H1 (cell line): ENCODE data around the gene COL6A5. TPM values are rescaled to one million over a fixed set of nuclear protein-coding genes. Genes with fewer than 3 reads are reported as not detected.

Experiments
- CTCF ChIA-PET: fragments of 300-600 bp; sonication (Branson Sonifier 250); formaldehyde crosslinking; loops from one replicate; lab custom pipeline; 2021; ENCODE audit not compliant: partially characterized antibody; lab: Charles Lee
- POLR2A ChIA-PET: fragments of 300-600 bp; sonication (Branson Sonifier 250); formaldehyde crosslinking; loops from one replicate; lab custom pipeline; 2021; ENCODE audit warnings: inconsistent platforms; ENCODE audit not compliant: partially characterized antibody; lab: Charles Lee
- DNase-seq, 2 experiments: peaks; one replicate each; pipeline versions ENCODE4 v3.0.0 to v3.0.0-alpha.2; 2010 to 2022; ENCODE audit warnings: low spot score in 2 of 2, low read depth in 1 of 2, mixed read lengths in 1 of 2
- FAIRE-seq: peaks from 2 replicates; lab custom pipeline; 2011; peaks lifted over from hg19 to GRCh38; lab: Jason Lieb, UNC
- H2AFZ ChIP-seq: 2 replicates; pipeline ENCODE4 v1.8.1; 2012; ENCODE audit warnings: low read length, inconsistent platforms
- H2AK5ac ChIP-seq: 2 replicates; pipeline ENCODE4 v1.6.1; 2013; ENCODE audit warnings: low read depth, low read length
- H2BK120ac ChIP-seq: replicated peaks from 2 replicates; pipeline ENCODE3; 2013; ENCODE audit warnings: low read depth, low read length, inconsistent platforms
- H2BK12ac ChIP-seq: 2 replicates; pipeline ENCODE4 v1.6.1; 2013; ENCODE audit warnings: low read depth, low read length
- H2BK15ac ChIP-seq: 2 replicates; pipeline ENCODE4 v1.6.1; 2013; ENCODE audit warnings: low read length
- H2BK20ac ChIP-seq: 2 replicates; pipeline ENCODE4 v1.6.1; 2013; ENCODE audit warnings: low read length
- H2BK5ac ChIP-seq: 2 replicates; pipeline ENCODE4 v1.6.1; 2013; ENCODE audit warnings: low read depth, low read length
- H3K14ac ChIP-seq: 2 replicates; pipeline ENCODE4 v1.6.1; 2013; ENCODE audit warnings: inconsistent platforms; ENCODE audit not compliant: insufficient read length
- H3K18ac ChIP-seq: 2 replicates; pipeline ENCODE4 v1.6.1; 2013; ENCODE audit warnings: low read length; ENCODE audit errors: extremely low read depth
- H3K23ac ChIP-seq: 2 replicates; pipeline ENCODE4 v1.6.1; 2013; ENCODE audit warnings: inconsistent platforms; ENCODE audit not compliant: insufficient read length
- H3K23me2 ChIP-seq: 2 replicates; pipeline ENCODE4 v1.6.1; 2013; ENCODE audit warnings: low read depth, low read length
- H3K27ac ChIP-seq: 2 replicates; pipeline ENCODE4 v1.6.1; 2011; ENCODE audit warnings: low read depth, low read length, inconsistent platforms
- H3K27me3 ChIP-seq, 4 experiments: replicated peaks in 1 of 4; 1 replicate in 1 of 4; 2 replicates in 3 of 4; pipeline versions ENCODE4 v1.6.1 to v1.8.1; 2011 to 2013; ENCODE audit warnings: low read length in 3 of 4, mild to moderate bottlenecking in 3 of 4, inconsistent platforms in 2 of 4, mixed read lengths in 2 of 4, moderate library complexity in 1 of 4; ENCODE audit not compliant: control insufficient read depth in 3 of 4, insufficient read depth in 3 of 4; ENCODE audit errors: extremely low read depth in 1 of 4
- H3K36me3 ChIP-seq, 4 experiments: 2 replicates each; pipeline versions ENCODE4 v1.6.1 to v1.8.1; 2011 to 2013; ENCODE audit warnings: mild to moderate bottlenecking in 4 of 4, low read length in 3 of 4, moderate library complexity in 2 of 4, control low read depth in 1 of 4, inconsistent platforms in 1 of 4; ENCODE audit not compliant: insufficient read depth in 4 of 4, control insufficient read depth in 2 of 4
- H3K4ac ChIP-seq: replicated peaks from 2 replicates; pipeline ENCODE3; 2013; ENCODE audit warnings: low read length, low read depth, mixed read lengths, inconsistent platforms; ENCODE audit not compliant: insufficient read length
- H3K4me1 ChIP-seq, 4 experiments: replicated peaks in 1 of 4; 1 replicate in 1 of 4; 2 replicates in 3 of 4; pipeline versions ENCODE4 v1.6.1 to v1.8.1; 2011 to 2013; ENCODE audit warnings: low read length in 3 of 4, inconsistent platforms in 2 of 4, mixed read lengths in 1 of 4; ENCODE audit not compliant: insufficient read depth in 4 of 4, control insufficient read depth in 3 of 4
- H3K4me2 ChIP-seq, 2 experiments: 2 replicates each; pipeline versions ENCODE4 v1.6.1 to v1.8.1; 2011 to 2013; ENCODE audit warnings: low read depth in 2 of 2, low read length in 2 of 2, control low read depth in 1 of 2, inconsistent platforms in 1 of 2, mild to moderate bottlenecking in 1 of 2; ENCODE audit not compliant: insufficient read depth in 1 of 2
- H3K4me3 ChIP-seq, 4 experiments: fragments of 200-600, 300-600 bp in 1 of 4; sonication (generic), shearing (Covaris generic), sonication (Bioruptor Twin) in 1 of 4; 2 replicates each; pipeline versions ENCODE4 v1.5.1 to v1.8.1; 2011 to 2016; ENCODE audit warnings: low read length in 4 of 4, low read depth in 3 of 4, control low read depth in 2 of 4, inconsistent platforms in 2 of 4, mild to moderate bottlenecking in 2 of 4, mixed read lengths in 1 of 4, moderate library complexity in 1 of 4; ENCODE audit not compliant: insufficient read depth in 2 of 4; ENCODE audit errors: extremely low read depth in 1 of 4
- H3K56ac ChIP-seq: replicated peaks from 2 replicates; pipeline ENCODE3; 2013; ENCODE audit warnings: low read depth, mild to moderate bottlenecking, mixed read lengths, low read length, inconsistent platforms; ENCODE audit not compliant: insufficient read length
- H3K79me1 ChIP-seq: 2 replicates; pipeline ENCODE4 v1.6.1; 2013; ENCODE audit warnings: low read depth, low read length, control low read depth
- H3K79me2 ChIP-seq, 2 experiments: 2 replicates each; pipeline versions ENCODE4 v1.6.1 to v1.8.1; 2012 to 2013; ENCODE audit warnings: low read length in 2 of 2, mild to moderate bottlenecking in 2 of 2, inconsistent platforms in 1 of 2; ENCODE audit not compliant: insufficient read depth in 2 of 2, control insufficient read depth in 1 of 2
- H3K9ac ChIP-seq, 4 experiments: replicated peaks in 1 of 4; 1 replicate in 1 of 4; 2 replicates in 3 of 4; pipeline versions ENCODE4 v1.6.1 to v1.8.1; 2011 to 2013; ENCODE audit warnings: low read depth in 3 of 4, low read length in 3 of 4, control low read depth in 2 of 4, mild to moderate bottlenecking in 2 of 4, moderate library complexity in 2 of 4, inconsistent platforms in 1 of 4; ENCODE audit errors: extremely low read depth in 1 of 4
- H3K9me3 ChIP-seq, 2 experiments: 2 replicates each; pipeline versions ENCODE4 v1.6.1 to v1.8.1; 2012 to 2013; ENCODE audit warnings: mild to moderate bottlenecking in 2 of 2, moderate library complexity in 2 of 2, control low read depth in 1 of 2, inconsistent platforms in 1 of 2, low read depth in 1 of 2, low read length in 1 of 2, mixed read lengths in 1 of 2; ENCODE audit not compliant: insufficient read depth in 2 of 2
- H4K20me1 ChIP-seq, 2 experiments: replicated peaks in 1 of 2; 2 replicates each; pipeline versions ENCODE3 to v1.8.1; 2011 to 2013; ENCODE audit warnings: inconsistent platforms in 2 of 2, low read length in 2 of 2, mild to moderate bottlenecking in 1 of 2; ENCODE audit not compliant: insufficient read depth in 2 of 2, control insufficient read depth in 1 of 2
- H4K5ac ChIP-seq: 2 replicates; pipeline ENCODE4 v1.6.1; 2013; ENCODE audit warnings: low read length, low read depth, mixed read lengths, inconsistent platforms; ENCODE audit not compliant: insufficient read length
- H4K8ac ChIP-seq: 2 replicates; pipeline ENCODE4 v1.8.0; 2013; ENCODE audit warnings: mild to moderate bottlenecking, moderate library complexity, low read length, inconsistent platforms; ENCODE audit not compliant: insufficient read depth; ENCODE audit errors: extremely low read depth
- H4K91ac ChIP-seq: replicated peaks from 2 replicates; pipeline ENCODE3; 2013; ENCODE audit warnings: low read length, mixed read lengths, inconsistent platforms; ENCODE audit not compliant: insufficient read length
- BACH1 ChIP-seq: IDR thresholded peaks from 2 replicates; pipeline ENCODE4 v1.6.1; 2012; ENCODE audit warnings: low read length, improper control_type of control experiment
- CTBP2 ChIP-seq: IDR thresholded peaks from 2 replicates; pipeline ENCODE4 v1.7.0; 2011; ENCODE audit warnings: borderline replicate concordance, mild to moderate bottlenecking, moderate library complexity, mixed read lengths, low read length; ENCODE audit not compliant: insufficient read depth, insufficient read length
- RFX5 ChIP-seq: IDR thresholded peaks from 2 replicates; pipeline ENCODE4 v1.6.1; 2011; ENCODE audit warnings: low read depth, low read length, improper control_type of control experiment, borderline replicate concordance
- SIN3A ChIP-seq, 2 experiments: IDR thresholded peaks in 1 of 2; conservative IDR thresholded peaks in 1 of 2; 2 replicates each; pipeline ENCODE4 v1.6.1; 2011 to 2012; ENCODE audit warnings: low read length in 2 of 2, improper control_type of control experiment in 1 of 2, low read depth in 1 of 2, mild to moderate bottlenecking in 1 of 2
- WGBS, 2 experiments: shearing (Covaris generic) in 1 of 2; methylation state at CpG; one replicate each; pipeline versions ENCODE4 v1.1.6 to v1.1.7; 2013 to 2015; ENCODE audit warnings: low lambda C conversion rate in 2 of 2, mixed read lengths in 2 of 2, inconsistent platforms in 1 of 2, low coverage in 1 of 2, missing lambda C conversion rate in 1 of 2; ENCODE audit not compliant: insufficient replicate concordance in 2 of 2, insufficient coverage in 1 of 2, insufficient read length in 1 of 2; ENCODE audit errors: extremely low coverage in 1 of 2, missing lambda C conversion rate in 1 of 2; 5-methylcytosine and 5-hydroxymethylcytosine counted together
- polyA plus RNA-seq, 7 experiments: library from polyadenylated mRNA; depleted of rRNA in 3 of 7; stranded (reverse) in 5 of 7; unstranded in 2 of 7; fragments of >200 nt in 5 of 7; fragments of 200-250 nt in 2 of 7; gene quantifications; 1 replicate in 5 of 7; 2 replicates in 1 of 7; 4 replicates in 1 of 7; pipeline versions ENCODE4 v1.2.1 to v1.2.3, GENCODE V29; 2011 to 2013; ENCODE audit warnings: missing spikeins in 2 of 7, mixed read lengths in 2 of 7
- total RNA-seq: library from RNA; stranded (reverse); fragmentation: NEBNext Ultra II Directional; extraction: Animal tissue kit (Norgen Biotek cat#: 25700); gene quantifications from 2 replicates; pipeline ENCODE4 v1.2.1, GENCODE V29; 2021

COL6A5 gene
- total and polyA plus RNA-seq, 2 of the 8 experiments (the other 6 are each of a cell fraction or from before 2014, with no cell fraction given) = 0.05 to 0.06 TPM

DNA sequence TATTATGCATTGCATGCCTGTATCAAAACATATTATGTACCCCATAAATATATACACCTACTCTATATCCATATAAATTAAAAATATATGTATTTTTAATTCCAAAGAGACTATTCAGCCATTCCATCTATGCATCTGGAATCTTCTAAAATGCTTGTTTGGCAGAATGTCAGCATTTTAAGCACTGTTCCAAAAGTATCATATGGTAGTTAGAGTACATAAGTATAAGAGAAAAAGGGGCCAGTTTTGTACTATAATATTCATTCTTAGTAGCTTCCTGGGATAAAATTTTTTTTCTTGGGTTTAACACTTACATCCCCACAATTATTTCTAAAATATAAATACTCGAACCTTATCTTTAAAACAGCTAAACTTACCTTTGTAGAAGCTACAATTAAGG lies 111.1 kb downstream of the COL6A5 start:
- Histone ChIP-seq H3K4ac (no peak overlapping the region), H4K91ac (no peak overlapping the region), H3K14ac (no peak overlapping the region), H2BK120ac (no peak overlapping the region), H2AFZ (no peak overlapping the region), H4K20me1 (no peaks in the 10 kb centered on the region), H3K4me2 (no peak overlapping the region), H3K18ac (no peak overlapping the region), H4K8ac (no peak overlapping the region), H3K27ac (no peak overlapping the region), H3K79me1 (no peaks in the 10 kb centered on the region), H3K27me3 (no peaks in the 10 kb centered on the region), H3K36me3 (no peaks in the 10 kb centered on the region), H3K23me2 (peaks cover 5% of the 10 kb centered on the region; the same call in 1 of the 2 replicates), H3K23ac (no peak overlapping the region), H4K5ac (no peak overlapping the region), H2BK12ac (no peak overlapping the region), H3K9me3 (peaks cover 0 to 2% of the 10 kb centered on the region in 2 experiments; a peak in 1 of 4 replicates), H2BK15ac (no peak overlapping the region), H3K9ac (no peak overlapping the region), H3K4me3 (no peak overlapping the region), H3K56ac (no peak overlapping the region), H2BK5ac (no peak overlapping the region), H2AK5ac (no peak overlapping the region), H3K4me1 (no peaks in the 10 kb centered on the region), H2BK20ac (no peak overlapping the region), H3K79me2 (no peaks in the 10 kb centered on the region)
- TF ChIP-seq SIN3A (conservative IDR thresholded peaks at IDR 0.05 in 1 of 2, IDR thresholded peaks at IDR 0.05 in 1 of 2; ENCODE audit: low read depth in 1 of 2, low read length in 2 of 2) (no peak), RFX5 (no peak), CTBP2 (no peak), BACH1 (no peak)
- FAIRE-seq = no peak
- DNase-seq = no peak
- 86 to 100% methylated on average over 1 of the region's 1 CpG for WGBS, 2 experiments
- ChIA-PET CTCF (interaction anchor here (1.1 kb wide), 1 partner anchor 181 kb away, joined by 4 read pairs; no protein-coding TSS in a partner anchor), POLR2A (no interaction called here)
